HL-60/S4 (cell line): ENCODE results near the gene SLC20A1.
"Not testable (repeated sequence)": the region's sequence is repeated elsewhere in the genome, so short reads cannot be mapped to it uniquely, and the experiment has no call there.

Source experiments
- in situ Hi-C: fragments of 300-500 bp; cut with MboI; formaldehyde crosslinking; loops from 2 replicates; pipeline ENCODE4 v1.14.3; 2022; ENCODE audit warnings: low sequenced_read_pairs

The SLC20A1 gene

GRCh38 chr2:112703684-112704083 lies 57.9 kb downstream of the SLC20A1 start:
- in situ Hi-C loops, result no loop called here

- in situ Hi-C loops, result no loop called here
These were observed 59.8 kb downstream of the SLC20A1 start for GRCh38 chr2:112705575-112705974.

DNA sequence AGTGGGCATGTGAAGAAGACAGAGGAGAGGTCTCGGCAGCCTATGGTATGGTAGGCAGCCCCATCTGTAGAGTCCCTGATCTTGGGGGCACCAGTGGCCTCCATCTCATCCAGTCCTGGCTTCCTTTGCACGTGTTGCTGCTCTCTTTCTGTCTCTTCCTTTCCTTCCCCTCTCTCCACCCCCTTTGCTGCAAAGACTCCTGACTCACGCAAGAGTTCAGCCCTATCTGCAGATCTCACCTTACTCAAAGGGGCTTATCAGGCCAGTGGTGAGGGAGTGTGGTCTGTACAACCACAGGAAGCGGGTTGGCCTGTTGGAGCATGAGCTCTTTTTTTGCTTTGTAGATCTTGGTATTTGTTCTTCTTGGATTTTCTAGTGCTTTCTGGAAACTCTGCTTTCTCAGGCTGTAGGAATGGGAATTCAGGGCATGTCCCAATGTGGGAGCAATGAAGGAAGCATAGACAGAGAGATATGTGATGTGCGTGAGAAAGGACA lies 60.5 kb downstream of the SLC20A1 start:
- in situ Hi-C loops, result no loop called here

DNA sequence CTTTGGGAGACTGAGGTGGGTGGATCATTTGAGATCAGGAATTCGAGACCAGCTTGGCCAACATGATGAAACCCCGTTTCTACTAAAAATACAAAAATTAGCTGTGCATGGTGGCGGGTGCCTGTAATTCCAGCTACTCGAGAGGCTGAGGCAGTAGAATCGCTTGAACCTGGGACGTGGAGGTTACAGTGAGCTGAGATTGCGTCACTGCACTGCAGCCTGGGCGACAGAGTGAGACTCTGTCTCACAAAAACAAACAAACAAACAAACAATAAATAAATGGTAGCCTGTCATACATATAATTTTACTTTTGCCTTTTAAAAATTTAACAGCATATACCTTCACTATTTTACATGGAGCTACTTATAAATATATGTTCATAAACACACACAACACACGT lies 61.2 kb downstream of the SLC20A1 start:
- in situ Hi-C loops, result not testable (repeated sequence)

DNA sequence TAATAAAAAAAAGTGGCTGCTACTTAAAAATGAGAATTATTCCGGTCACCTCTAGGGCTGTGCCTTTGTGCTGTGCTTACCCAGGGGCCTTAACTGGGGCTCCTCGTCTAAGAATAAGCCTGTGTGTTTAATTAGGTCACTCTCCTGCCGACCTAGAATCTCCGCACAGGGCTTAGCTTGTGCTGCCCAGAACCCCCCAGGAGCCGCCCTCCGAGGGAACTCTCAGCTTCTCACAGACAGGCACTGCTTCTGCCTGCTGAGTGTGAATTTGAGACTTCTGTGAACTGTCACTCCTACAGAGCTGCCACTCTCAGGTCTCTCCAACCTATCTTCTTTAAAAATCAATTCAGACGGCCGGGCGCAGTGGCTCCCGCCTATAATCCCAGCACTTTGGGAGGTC lies 63.2 kb downstream of the SLC20A1 start:
- in situ Hi-C loops, result no loop called here

GRCh38 chr2:112709703-112710102 lies 64.0 kb downstream of the SLC20A1 start:
- in situ Hi-C loops, result no loop called here

GRCh38 chr2:112710956-112711750 lies 65.4 kb downstream of the SLC20A1 start:
- in situ Hi-C loops, result no loop called here

- in situ Hi-C loops, result no loop called here
These were observed 66.7 kb downstream of the SLC20A1 start for GRCh38 chr2:112712465-112712864.

DNA sequence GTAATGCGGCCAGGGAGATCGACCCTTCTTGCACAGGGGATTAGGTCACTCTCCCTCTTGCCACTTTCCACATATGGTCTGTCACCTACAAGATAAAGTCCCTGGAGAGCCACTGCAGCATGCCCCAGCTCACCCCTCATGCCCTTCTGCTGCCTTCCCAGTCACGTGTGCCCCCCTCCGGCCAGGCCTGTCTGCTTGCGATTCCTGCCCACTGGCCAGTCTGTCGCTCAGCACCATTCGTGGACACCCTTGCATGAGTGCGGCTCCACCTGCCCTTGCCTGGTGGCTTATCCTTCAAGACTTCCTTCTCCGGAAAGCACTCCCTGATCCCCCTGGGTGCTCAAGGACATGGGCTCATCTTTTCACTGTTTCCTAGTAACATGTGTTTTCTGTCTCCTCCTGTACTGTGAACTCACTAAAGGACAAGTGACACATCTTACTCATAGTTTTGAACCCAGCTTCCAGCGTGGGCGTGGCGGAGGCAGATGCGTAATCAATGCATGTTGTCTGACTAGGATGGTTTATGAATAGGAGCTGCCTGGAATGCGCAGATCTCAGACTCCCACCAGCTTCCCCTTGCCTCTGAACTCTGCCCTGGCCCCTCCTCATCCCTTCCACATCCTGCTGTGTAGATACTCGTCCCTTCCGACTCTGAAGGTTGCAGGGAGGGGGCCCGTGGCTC lies 67.3 kb downstream of the SLC20A1 start:
- in situ Hi-C loops, result no loop called here
